A673 (cell line): ENCODE data around the gene ETV1. TPM values are rescaled to one million over a fixed set of nuclear protein-coding genes. Genes with fewer than 3 reads are reported as not detected.
A peak's percentile ranks its signal among the peaks of the same experiment; 100 is the strongest.

ENCODE experiments used
- BruUV-seq: library from RNA; stranded (reverse); fragments of 400-500 nt; replicated peaks from 2 replicates; lab custom pipeline; 2021; lab: Mats Ljungman, UMichigan
- CTCF ChIA-PET: fragments of 300-600 bp; sonication (Branson Sonifier 250); formaldehyde crosslinking; loops from one replicate; lab custom pipeline; 2022; ENCODE audit warnings: antibody characterized with exemption; lab: Charles Lee
- POLR2A ChIA-PET: fragments of 300-600 bp; sonication (Branson Sonifier 250); formaldehyde crosslinking; loops from one replicate; lab custom pipeline; 2022; ENCODE audit warnings: antibody characterized with exemption; ENCODE audit not compliant: low non-redundant PET; lab: Charles Lee
- DNase-seq: peaks from one replicate; pipeline ENCODE4 v3.0.0-alpha.2; 2015; ENCODE audit warnings: low spot score
- H3K27ac ChIP-seq: fragments of 200-600 bp; sonication (generic); 2 replicates; pipeline ENCODE4 v1.5.1; 2016; ENCODE audit warnings: mixed run types, low read depth, mild to moderate bottlenecking, mixed read lengths, antibody characterized with exemption, low read length; ENCODE audit not compliant: poor library complexity, severe bottlenecking
- H3K27me3 ChIP-seq: fragments of 200-600 bp; sonication (generic); replicated peaks from 2 replicates; pipeline ENCODE4 v1.6.1; 2017; ENCODE audit warnings: mixed run types, low read depth, mild to moderate bottlenecking, mixed read lengths, antibody characterized with exemption, low read length; ENCODE audit not compliant: insufficient read depth, poor library complexity
- H3K36me3 ChIP-seq: fragments of 200-600 bp; sonication (generic); 2 replicates; pipeline ENCODE4 v1.6.1; 2016; ENCODE audit warnings: mixed run types, mild to moderate bottlenecking, mixed read lengths, antibody characterized with exemption, low read length; ENCODE audit not compliant: insufficient read depth, poor library complexity, severe bottlenecking
- H3K4me1 ChIP-seq: fragments of 200-600 bp; sonication (generic); 2 replicates; pipeline ENCODE4 v1.6.1; 2017; ENCODE audit warnings: mixed run types, mild to moderate bottlenecking, mixed read lengths, antibody characterized with exemption, low read length; ENCODE audit not compliant: insufficient read depth, poor library complexity, severe bottlenecking
- H3K4me3 ChIP-seq: fragments of 200-600 bp; sonication (generic); 2 replicates; pipeline ENCODE4 v1.5.1; 2016; ENCODE audit warnings: low read depth, mixed run types, mild to moderate bottlenecking, mixed read lengths, low read length; ENCODE audit not compliant: poor library complexity, severe bottlenecking
- H3K9me3 ChIP-seq: fragments of 200-600 bp; sonication (generic); 2 replicates; pipeline ENCODE4 v1.6.1; 2016; ENCODE audit warnings: mixed run types, low read depth, mild to moderate bottlenecking, mixed read lengths, antibody characterized with exemption, low read length; ENCODE audit not compliant: poor library complexity, severe bottlenecking
- EZH2 ChIP-seq: fragments of 200-600 bp; sonication (generic); IDR thresholded peaks from 2 replicates; pipeline ENCODE4 v1.6.1; 2017; ENCODE audit warnings: borderline replicate concordance, low read depth, mild to moderate bottlenecking, mixed read lengths, antibody characterized with exemption, low read length; ENCODE audit not compliant: poor library complexity, severe bottlenecking
- intact Hi-C: fragments of 100-400 bp; cut with micrococcal nuclease; formaldehyde crosslinking; loops from one replicate; pipeline ENCODE4 v1.10.0; 2022; ENCODE audit not compliant: unreplicated experiment
- total RNA-seq: library from RNA; stranded (reverse); gene quantifications from 2 replicates; pipeline ENCODE4 v1.2.3, GENCODE V29; 2021
- TF ChIP-seq, protein P1 (sequence below): fragments of 300-800, 200-600 bp; sonication (generic); conservative IDR thresholded peaks from 2 replicates; pipeline ENCODE4 v1.5.1; 2017; ENCODE audit warnings: low read depth, mild to moderate bottlenecking, antibody characterized with exemption, low read length, moderate library complexity, mixed read lengths

The ETV1 gene
- total RNA-seq, 1 experiment from 2014 or later: 84.1 TPM

DNA sequence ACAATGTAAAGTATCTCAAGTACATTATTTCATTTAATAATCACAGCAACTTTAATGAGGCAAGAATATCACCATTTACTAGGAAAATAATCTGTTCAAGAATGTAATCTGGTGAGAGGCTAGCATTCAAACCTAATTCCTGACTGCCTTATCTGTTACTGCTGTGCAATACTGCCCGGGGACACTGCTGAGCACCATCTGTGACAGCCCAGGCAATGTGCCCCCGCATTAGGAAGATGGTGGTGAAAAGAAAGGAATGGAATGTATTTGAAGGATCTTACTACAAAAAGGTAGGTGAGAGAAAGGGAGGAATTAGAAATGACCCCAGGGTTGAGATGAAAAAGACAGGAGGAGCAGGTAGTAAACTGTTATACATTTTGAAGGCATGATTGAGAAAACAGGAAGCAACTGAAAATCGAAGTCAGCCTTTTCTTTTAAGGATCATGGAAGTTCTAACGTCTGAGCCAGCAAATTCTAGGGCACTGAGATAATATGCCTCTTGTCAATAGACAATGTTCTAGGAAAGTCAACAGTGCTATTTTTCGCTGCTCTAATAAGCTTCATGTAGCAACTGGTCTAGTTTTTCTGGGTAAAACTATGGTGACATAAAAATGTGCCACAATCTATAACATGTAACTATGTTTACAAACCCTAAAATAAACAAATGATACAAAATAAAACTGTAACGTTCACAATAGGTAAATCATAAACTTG is 90.4 kb downstream of the ETV1 start:
- Histone ChIP-seq H3K27me3 (no peaks in the 10 kb centered on the region), H3K9me3 (no peaks in the 10 kb centered on the region), H3K27ac (peak overlapping the region; percentile 49), H3K36me3 (no peaks in the 10 kb centered on the region), H3K4me3 (no peak overlapping the region), H3K4me1 (peaks cover 27% of the 10 kb centered on the region)
- CTCF ChIA-PET: no interaction called here
- no peak for DNase-seq
- BruUV-seq: no TSS peak
- POLR2A ChIA-PET: no interaction called here
- intact Hi-C loops: no loop called here
- no peak for TF ChIP-seq EZH2
- TF ChIP-seq, protein P1, sequence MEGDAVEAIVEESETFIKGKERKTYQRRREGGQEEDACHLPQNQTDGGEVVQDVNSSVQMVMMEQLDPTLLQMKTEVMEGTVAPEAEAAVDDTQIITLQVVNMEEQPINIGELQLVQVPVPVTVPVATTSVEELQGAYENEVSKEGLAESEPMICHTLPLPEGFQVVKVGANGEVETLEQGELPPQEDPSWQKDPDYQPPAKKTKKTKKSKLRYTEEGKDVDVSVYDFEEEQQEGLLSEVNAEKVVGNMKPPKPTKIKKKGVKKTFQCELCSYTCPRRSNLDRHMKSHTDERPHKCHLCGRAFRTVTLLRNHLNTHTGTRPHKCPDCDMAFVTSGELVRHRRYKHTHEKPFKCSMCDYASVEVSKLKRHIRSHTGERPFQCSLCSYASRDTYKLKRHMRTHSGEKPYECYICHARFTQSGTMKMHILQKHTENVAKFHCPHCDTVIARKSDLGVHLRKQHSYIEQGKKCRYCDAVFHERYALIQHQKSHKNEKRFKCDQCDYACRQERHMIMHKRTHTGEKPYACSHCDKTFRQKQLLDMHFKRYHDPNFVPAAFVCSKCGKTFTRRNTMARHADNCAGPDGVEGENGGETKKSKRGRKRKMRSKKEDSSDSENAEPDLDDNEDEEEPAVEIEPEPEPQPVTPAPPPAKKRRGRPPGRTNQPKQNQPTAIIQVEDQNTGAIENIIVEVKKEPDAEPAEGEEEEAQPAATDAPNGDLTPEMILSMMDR: no peak

DNA sequence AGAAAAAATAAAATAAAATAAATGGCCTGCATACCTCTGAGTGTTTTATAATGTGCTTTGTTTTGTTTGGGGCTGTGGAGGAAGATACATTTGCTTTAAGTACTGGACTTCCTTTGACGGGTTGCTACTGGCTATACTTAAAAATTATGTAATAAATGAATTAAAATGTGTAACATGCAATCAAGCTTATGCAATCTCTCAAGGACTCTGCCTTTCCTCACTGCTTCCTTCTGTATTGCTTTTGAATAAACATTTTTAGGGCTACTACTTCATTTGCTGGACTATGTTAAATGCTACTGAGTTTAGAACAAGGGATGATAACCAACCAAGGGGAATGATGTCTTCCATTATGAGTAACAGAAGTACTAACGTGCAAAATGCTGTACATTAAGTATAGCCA is 91.6 kb downstream of the ETV1 start:
- DNase-seq: no peak
- no peaks in the 10 kb centered on the region for H3K27me3 ChIP-seq
- intact Hi-C loops: no loop called here
- peaks cover 18% of the 10 kb centered on the region for H3K4me1 ChIP-seq
- H3K27ac ChIP-seq: no peak overlapping the region
- TF ChIP-seq, protein P1: no peak
- TF ChIP-seq EZH2: no peak
- ChIA-PET POLR2A (no interaction called here), CTCF (no interaction called here)
- H3K4me3 ChIP-seq: no peak overlapping the region
- no peaks in the 10 kb centered on the region for H3K9me3 ChIP-seq
- BruUV-seq: no TSS peak
- no peaks in the 10 kb centered on the region for H3K36me3 ChIP-seq

DNA sequence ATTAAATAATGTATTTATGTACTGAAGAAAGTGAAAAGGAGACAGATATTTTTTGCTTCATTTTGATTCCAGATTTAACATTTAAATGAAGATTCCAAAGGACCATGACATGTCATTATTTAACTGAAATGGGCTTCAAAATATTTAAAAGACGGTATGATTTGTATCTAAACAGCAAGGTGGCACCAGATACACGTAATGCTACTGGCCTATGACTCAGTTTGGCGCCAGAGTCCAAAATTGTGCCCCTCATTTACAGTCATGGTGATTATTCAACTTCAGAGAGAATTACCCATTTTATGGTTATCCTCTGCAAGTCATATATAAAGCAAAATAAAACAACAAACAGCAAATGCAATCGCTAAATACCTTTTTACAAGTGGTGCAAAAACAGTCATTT is 94.5 kb downstream of the ETV1 start:
- Histone ChIP-seq H3K4me3 (no peak overlapping the region), H3K36me3 (no peaks in the 10 kb centered on the region), H3K4me1 (peaks cover 10% of the 10 kb centered on the region), H3K27me3 (no peaks in the 10 kb centered on the region), H3K9me3 (no peaks in the 10 kb centered on the region), H3K27ac (no peak overlapping the region)
- no peak for DNase-seq
- no TSS peak for BruUV-seq
- intact Hi-C loops: no loop called here
- no peak for TF ChIP-seq EZH2
- TF ChIP-seq, protein P1: no peak
- ChIA-PET POLR2A (no interaction called here), CTCF (no interaction called here)
